GM19025 (cell line): Measurements from ENCODE around the gene TBX2.
"Not testable (repeated sequence)": the region's sequence is repeated elsewhere in the genome, so short reads cannot be mapped to it uniquely, and the experiment has no call there.

Experiments
- ATAC-seq: cut with Tn5 transposase; IDR thresholded peaks from one replicate; pipeline ENCODE4 v1.9.1; 2021; ENCODE audit warnings: mild to moderate bottlenecking, low read depth, moderate library complexity; ENCODE audit not compliant: unreplicated experiment

TBX2 gene

GRCh38 chr17:61425682-61426481 is 26.2 kb downstream of the TBX2 start:
- no peak for ATAC-seq

GRCh38 chr17:61426482-61427304 is 27.1 kb downstream of the TBX2 start:
- no peak for ATAC-seq

GRCh38 chr17:61427567-61427966 is 27.9 kb downstream of the TBX2 start:
- ATAC-seq: no peak

GRCh38 chr17:61429274-61429673 is 29.6 kb downstream of the TBX2 start:
- no peak for ATAC-seq

- ATAC-seq: not testable (repeated sequence)
These were observed 30.2 kb downstream of the TBX2 start for GRCh38 chr17:61429831-61430230.

- no peak for ATAC-seq
These were observed 32.1 kb downstream of the TBX2 start for GRCh38 chr17:61431594-61432311.

- no peak for ATAC-seq
These were observed 36.6 kb downstream of the TBX2 start for GRCh38 chr17:61436273-61436672.

GRCh38 chr17:61436995-61437704 is 37.5 kb downstream of the TBX2 start:
- no peak for ATAC-seq

- ATAC-seq: no peak
These were observed 41.1 kb downstream of the TBX2 start for GRCh38 chr17:61440697-61441096.

GRCh38 chr17:61441507-61441906 is 41.9 kb downstream of the TBX2 start:
- ATAC-seq: not testable (repeated sequence)

- no peak for ATAC-seq
These were observed 42.6 kb downstream of the TBX2 start for GRCh38 chr17:61442136-61442775.

- no peak for ATAC-seq
These were observed 43.3 kb downstream of the TBX2 start for GRCh38 chr17:61442878-61443474.

- ATAC-seq: no peak
These were observed 43.8 kb downstream of the TBX2 start for GRCh38 chr17:61443475-61443882.

- ATAC-seq: no peak
These were observed 44.4 kb downstream of the TBX2 start for GRCh38 chr17:61444075-61444474.

GRCh38 chr17:61444831-61445230 is 45.2 kb downstream of the TBX2 start:
- ATAC-seq: no peak

GRCh38 chr17:61447358-61447757 is 47.7 kb downstream of the TBX2 start:
- ATAC-seq: no peak

- no peak for ATAC-seq
These were observed 48.4 kb downstream of the TBX2 start for GRCh38 chr17:61448042-61448441.

- ATAC-seq: not testable (repeated sequence)
These were observed 49.5 kb downstream of the TBX2 start for GRCh38 chr17:61449140-61449539.
